ENCODE results near the gene PXDC1. TPM values are rescaled to one million over a fixed set of nuclear protein-coding genes. Genes with fewer than 3 reads are reported as not detected.

The PXDC1 gene
- total RNA-seq, 1 experiment from 2014 or later: 6.3 TPM

- TF ChIP-seq SIN3A (IDR thresholded peaks at IDR 0.05; ENCODE audit: low read depth) (no peak), RAD21 (IDR thresholded peaks at IDR 0.05; ENCODE audit: low read depth) (no peak), SP1 (IDR thresholded peaks at IDR 0.05; ENCODE audit: low read depth) (no peak), YY1 (IDR thresholded peaks at IDR 0.05; ENCODE audit: extremely low read depth, insufficient replicate concordance, low read depth, low read length) (no peak), TCF7L2 (IDR thresholded peaks at IDR 0.05; ENCODE audit: borderline replicate concordance, extremely low read depth, insufficient read depth, insufficient read length) (no peak), FOSL1 (IDR thresholded peaks at IDR 0.05; ENCODE audit: low read depth) (no peak), SRF (IDR thresholded peaks at IDR 0.05; ENCODE audit: low read depth) (no peak), CBX3 (IDR thresholded peaks at IDR 0.05; ENCODE audit: low read depth) (no peak), ZFX (IDR thresholded peaks at IDR 0.05) (no peak), ZBTB33 (IDR thresholded peaks at IDR 0.05; ENCODE audit: extremely low read depth, insufficient replicate concordance, low read length) (no peak), POLR2A (IDR thresholded peaks at IDR 0.05; ENCODE audit: borderline replicate concordance, extremely low read depth, insufficient read depth, insufficient read length) (no peak), CTCF (IDR thresholded peaks at IDR 0.05 in 2 of 3, conservative IDR thresholded peaks at IDR 0.05 in 1 of 3; ENCODE audit: borderline replicate concordance in 1 of 3, insufficient read depth in 1 of 3, low read depth in 2 of 3, low read length in 2 of 3) (no peak), ATF3 (IDR thresholded peaks at IDR 0.05) (no peak), EZH2 (IDR thresholded peaks at IDR 0.05) (no peak), JUND (IDR thresholded peaks at IDR 0.05) (no peak), POLR2AphosphoS5 (IDR thresholded peaks at IDR 0.05; ENCODE audit: low read depth, low read length) (no peak), REST (IDR thresholded peaks at IDR 0.05; ENCODE audit: low read depth) (no peak), CEBPB (IDR thresholded peaks at IDR 0.05; ENCODE audit: low read depth) (no peak)
- no peak overlapping the region for H3K4me2 ChIP-seq (ENCODE audit: low read length)
- H3K9me3 ChIP-seq (ENCODE audit: control insufficient read depth in 1 of 2, insufficient read depth in 1 of 2, low read depth in 1 of 2, low read length in 2 of 2): no peaks in the 10 kb centered on the region
- no peak overlapping the region for H3K27ac ChIP-seq (ENCODE audit: low read depth, low read length)
- H3K79me2 ChIP-seq (ENCODE audit: insufficient read depth, low read length): no peaks in the 10 kb centered on the region
- no peak for ATAC-seq
- no peak overlapping the region for H3K4me3 ChIP-seq (replicated peaks in 1 of 2; ENCODE audit: low read depth in 1 of 2, low read length in 2 of 2)
- no peak for DNase-seq (ENCODE audit: low read depth, low spot score)
- no peak overlapping the region for H2AFZ ChIP-seq (ENCODE audit: low read depth, low read length, poor library complexity, severe bottlenecking)
- intact Hi-C loops (cut with micrococcal nuclease): no loop called here
- ChIA-PET CTCF (no interaction called here), POLR2A (no interaction called here), RAD21 (ENCODE audit: low non-redundant PET in 1 of 2, low total read pairs in 2 of 2, uncharacterized antibody in 2 of 2, unreplicated experiment in 2 of 2) (no interaction called here)
- H3K4me1 ChIP-seq (ENCODE audit: control insufficient read depth in 1 of 2, insufficient read depth in 2 of 2, low read length in 2 of 2): no peaks in the 10 kb centered on the region
- BruUV-seq (replicated peaks): no TSS peak
- H3K9ac ChIP-seq (ENCODE audit: low read length): no peak overlapping the region
- H3K9me2 ChIP-seq (ENCODE audit: insufficient read depth): no peaks in the 10 kb centered on the region
- H3K36me3 ChIP-seq (ENCODE audit: control insufficient read depth in 1 of 2, insufficient read depth in 2 of 2, low read length in 2 of 2): no peaks in the 10 kb centered on the region
- no peaks in the 10 kb centered on the region for H3K27me3 ChIP-seq (ENCODE audit: insufficient read depth, low read length)
- H4K20me1 ChIP-seq (ENCODE audit: insufficient read depth): no peaks in the 10 kb centered on the region
Measured at GRCh38 chr6:3707024-3707423, 44.5 kb downstream of the PXDC1 start.
